GM18907 (cell line): Measurements from ENCODE around the gene LIFR.

Experiments
- ATAC-seq: cut with Tn5 transposase; IDR thresholded peaks from one replicate; pipeline ENCODE4 v1.9.1; 2021; ENCODE audit warnings: mild to moderate bottlenecking, moderate library complexity; ENCODE audit not compliant: unreplicated experiment

The LIFR gene

GRCh38 chr5:38551030-38552017, 5.1 kb downstream of the LIFR start:
- ATAC-seq = no peak

- ATAC-seq = no peak
Measured at GRCh38 chr5:38548064-38548759, 8.2 kb downstream of the LIFR start.

GRCh38 chr5:38547257-38547656, 9.2 kb downstream of the LIFR start:
- no peak for ATAC-seq

- ATAC-seq = no peak
Measured at GRCh38 chr5:38546691-38547146, 9.7 kb downstream of the LIFR start.

GRCh38 chr5:38543886-38544285, 12.6 kb downstream of the LIFR start:
- no peak for ATAC-seq

GRCh38 chr5:38543074-38543473, 13.4 kb downstream of the LIFR start:
- no peak for ATAC-seq

- ATAC-seq = no peak
Measured at GRCh38 chr5:38541174-38541725, 15.2 kb downstream of the LIFR start.

GRCh38 chr5:38540314-38540713, 16.1 kb downstream of the LIFR start:
- ATAC-seq = no peak

- ATAC-seq = no peak
Measured at GRCh38 chr5:38538161-38538560, 18.3 kb downstream of the LIFR start.

GRCh38 chr5:38537505-38537904, 18.9 kb downstream of the LIFR start:
- no peak for ATAC-seq

- no peak for ATAC-seq
Measured at GRCh38 chr5:38536968-38537367, 19.5 kb downstream of the LIFR start.

GRCh38 chr5:38535845-38536244, 20.6 kb downstream of the LIFR start:
- ATAC-seq = no peak

GRCh38 chr5:38535248-38535750, 21.1 kb downstream of the LIFR start:
- ATAC-seq = no peak

GRCh38 chr5:38534156-38534453, 22.3 kb downstream of the LIFR start:
- ATAC-seq = no peak

- ATAC-seq = no peak
Measured at GRCh38 chr5:38533286-38534155, 22.9 kb downstream of the LIFR start.

- no peak for ATAC-seq
Measured at GRCh38 chr5:38532165-38532669, 24.2 kb downstream of the LIFR start.

- no peak for ATAC-seq
Measured at GRCh38 chr5:38531518-38531917, 24.9 kb downstream of the LIFR start.

- ATAC-seq = no peak
Measured at GRCh38 chr5:38529955-38530646, 26.3 kb downstream of the LIFR start.

GRCh38 chr5:38528162-38528703, 28.2 kb downstream of the LIFR start:
- no peak for ATAC-seq

GRCh38 chr5:38527475-38527874, 29.0 kb downstream of the LIFR start:
- no peak for ATAC-seq
